NCI-H748 (cell line): Measurements from ENCODE around the gene ZNF622.

Experiments
- DNase-seq: peaks from one replicate; lab custom pipeline; 2025; ENCODE audit not compliant: unreplicated experiment; lab: John Stamatoyannopoulos, UW

Gene ZNF622, protein sequence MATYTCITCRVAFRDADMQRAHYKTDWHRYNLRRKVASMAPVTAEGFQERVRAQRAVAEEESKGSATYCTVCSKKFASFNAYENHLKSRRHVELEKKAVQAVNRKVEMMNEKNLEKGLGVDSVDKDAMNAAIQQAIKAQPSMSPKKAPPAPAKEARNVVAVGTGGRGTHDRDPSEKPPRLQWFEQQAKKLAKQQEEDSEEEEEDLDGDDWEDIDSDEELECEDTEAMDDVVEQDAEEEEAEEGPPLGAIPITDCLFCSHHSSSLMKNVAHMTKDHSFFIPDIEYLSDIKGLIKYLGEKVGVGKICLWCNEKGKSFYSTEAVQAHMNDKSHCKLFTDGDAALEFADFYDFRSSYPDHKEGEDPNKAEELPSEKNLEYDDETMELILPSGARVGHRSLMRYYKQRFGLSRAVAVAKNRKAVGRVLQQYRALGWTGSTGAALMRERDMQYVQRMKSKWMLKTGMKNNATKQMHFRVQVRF

DNA sequence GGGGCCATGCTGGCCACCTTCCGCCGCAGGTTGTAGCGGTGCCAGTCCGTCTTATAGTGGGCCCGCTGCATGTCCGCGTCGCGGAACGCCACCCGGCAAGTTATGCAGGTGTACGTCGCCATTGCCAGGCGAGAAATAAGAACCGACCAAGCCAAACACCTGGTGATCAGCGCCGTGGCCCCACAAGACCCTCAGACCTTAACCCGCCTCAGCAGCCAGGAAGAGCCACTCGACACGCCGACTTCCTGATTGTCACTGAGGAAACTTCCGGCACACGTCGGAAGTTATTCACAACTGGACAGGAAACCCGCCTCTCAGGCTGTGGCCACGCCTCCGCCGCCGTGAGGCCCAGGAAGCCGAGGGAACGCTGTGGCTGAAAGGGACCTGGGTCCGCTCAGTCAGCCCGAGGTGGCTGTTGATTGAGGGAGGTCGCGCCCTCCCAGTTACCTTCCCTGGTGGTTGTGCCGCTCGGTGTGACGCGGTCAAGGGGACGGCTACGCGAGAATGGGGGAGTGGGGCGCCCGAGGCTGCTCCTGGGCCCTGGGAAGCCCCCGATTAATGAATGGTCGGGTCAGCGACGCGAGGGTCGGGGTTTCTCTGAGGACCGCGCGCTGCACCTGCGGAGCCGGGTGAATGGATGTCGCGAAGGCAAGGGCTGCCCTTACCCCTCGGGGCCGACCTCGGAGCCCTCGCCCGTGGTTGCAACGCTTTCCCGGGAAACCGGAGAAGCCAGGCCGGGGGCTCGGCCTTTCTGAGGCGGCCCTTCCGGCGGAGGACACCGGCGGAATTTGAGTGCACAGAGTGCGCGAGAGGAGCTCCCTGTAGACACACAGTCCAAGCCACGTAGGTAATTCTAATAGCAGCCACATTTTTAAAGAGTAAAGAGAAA, at the start of gene ZNF622:
TSS of gene ZNF622 (minus strand) at position 257 of the 889 bp plus-strand sequence. CDS start at position 122, 135 bp downstream.
- peak; percentile 100 for DNase-seq

DNA sequence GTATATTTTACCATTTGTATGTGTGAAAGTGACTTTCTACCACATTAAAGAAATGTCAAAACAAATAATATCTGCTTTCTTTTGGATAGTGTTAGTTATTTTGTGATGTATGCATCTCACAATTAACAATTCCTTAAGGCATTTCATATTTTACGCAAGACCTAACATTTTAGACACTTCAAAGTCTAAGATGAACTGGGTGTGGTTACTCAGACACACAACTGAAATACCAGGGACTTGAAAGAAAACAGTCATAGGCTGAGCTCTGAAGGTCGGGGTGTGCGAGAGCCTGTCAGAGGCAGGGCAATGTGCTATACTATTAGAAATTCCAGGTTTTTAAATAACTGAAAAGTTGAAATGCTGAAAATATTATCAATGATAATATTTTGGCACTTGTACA, 44.5 kb upstream of the ZNF622 start:
- no peak for DNase-seq

DNA sequence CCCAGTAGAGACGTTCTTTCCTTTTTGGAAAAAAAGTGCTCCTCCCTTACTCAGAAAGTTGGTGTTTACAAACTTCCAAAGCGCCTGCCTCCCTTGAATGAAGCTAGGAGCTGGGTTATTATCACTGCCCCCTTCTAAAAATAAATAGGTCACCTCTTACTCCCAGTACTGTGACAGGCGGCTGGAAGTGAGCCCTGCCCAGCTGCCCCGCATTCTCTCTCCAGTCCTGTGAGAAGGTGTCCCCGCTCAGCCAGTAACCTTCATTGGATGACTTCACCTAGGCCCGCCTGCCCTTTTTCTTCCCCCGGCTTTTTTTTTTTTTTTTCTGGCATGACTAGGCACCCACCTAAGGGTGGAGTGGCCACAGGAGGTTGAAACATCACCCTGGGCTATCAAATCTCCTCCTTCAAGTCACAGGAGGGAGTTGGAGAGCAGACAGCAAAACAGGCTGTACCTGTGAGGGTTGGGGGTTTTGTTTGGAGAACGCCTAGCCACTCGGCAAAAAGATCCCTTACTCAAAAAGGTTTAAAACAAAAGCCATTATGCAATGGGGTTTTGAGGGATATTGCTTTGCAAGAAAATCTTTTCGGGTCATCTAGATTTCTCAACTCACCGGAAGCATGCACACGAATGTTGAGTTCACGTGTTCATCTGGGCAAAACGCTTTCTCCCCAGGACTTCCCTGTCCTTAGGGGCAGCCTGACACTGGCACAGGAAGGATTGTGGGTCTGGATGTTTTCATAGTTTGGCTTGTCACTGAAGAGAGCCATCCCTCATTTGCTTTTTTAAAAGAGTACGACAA, 43.3 kb upstream of the ZNF622 start:
- DNase-seq = no peak

DNA sequence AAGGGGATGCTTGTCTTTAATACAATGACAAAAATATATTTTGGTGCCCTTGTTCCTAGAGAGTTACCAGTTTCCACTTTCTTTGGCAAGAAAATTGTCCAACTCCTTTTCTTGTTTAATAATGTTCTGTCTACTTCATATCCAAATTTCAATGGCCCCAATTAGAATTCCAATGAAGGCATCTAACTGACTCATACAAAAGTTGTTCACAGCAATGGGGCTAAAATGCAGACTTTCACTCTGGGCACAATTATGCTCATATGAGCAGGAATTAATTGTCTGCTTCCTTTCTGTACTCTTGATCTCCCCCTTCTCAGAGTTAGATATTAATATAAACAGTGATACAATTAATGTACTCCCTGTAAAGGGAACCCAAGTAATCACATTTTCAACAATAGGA, 42.1 kb upstream of the ZNF622 start:
- no peak for DNase-seq

DNA sequence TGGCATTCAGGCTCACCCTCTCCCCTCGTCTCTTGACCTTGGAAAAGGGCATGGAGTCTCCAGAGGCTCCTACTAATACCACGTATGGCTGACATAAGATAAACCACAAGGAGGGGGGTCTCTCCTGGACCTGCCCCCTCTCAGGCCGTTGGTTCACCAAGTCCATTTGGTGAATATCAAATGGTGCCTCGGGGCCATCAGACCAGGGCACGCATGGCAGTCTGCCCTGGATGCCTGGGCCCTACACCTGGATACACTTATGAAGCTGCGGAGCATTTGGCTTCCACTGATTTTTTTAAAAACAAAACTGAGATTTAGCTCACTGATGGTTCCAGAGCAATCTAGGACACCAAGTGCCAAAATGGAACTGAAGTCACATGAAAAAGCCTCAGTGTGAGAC, 40.3 kb upstream of the ZNF622 start:
- DNase-seq = no peak

DNA sequence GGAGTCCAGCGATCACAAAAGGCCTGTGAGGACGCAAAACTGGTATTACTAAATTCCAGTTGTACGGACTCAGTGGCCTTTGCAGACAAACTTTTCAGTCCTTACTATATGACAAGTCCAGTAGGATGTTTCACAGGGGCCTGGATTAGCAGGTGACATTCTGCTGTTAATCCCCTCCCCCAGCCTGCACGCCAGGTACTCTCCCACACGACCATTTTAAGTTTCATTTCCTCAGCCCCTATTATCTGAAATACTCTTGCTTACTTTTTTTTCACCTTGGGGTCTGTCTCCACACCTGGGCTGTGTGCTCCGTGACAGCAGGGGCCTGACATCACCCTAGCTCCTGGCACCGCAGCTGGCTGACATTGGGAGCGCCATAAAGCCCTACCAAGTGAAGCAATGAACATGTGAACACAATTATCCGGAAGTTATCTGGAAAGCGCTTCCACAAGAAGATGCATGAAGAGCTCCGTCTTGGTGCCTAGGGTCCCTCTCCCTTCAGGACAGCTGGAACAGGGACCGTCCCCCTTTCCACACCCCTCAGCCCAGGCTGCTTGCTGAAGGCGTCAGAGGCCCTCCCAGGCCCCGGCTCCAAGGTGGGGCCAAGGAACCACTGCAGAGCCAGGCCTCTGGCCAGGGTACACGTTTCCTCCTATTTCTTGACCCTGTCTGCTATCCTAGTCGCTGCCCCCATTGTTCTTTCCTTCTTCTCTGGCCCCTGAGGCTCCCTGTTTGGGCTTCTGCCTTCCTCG, 39.7 kb upstream of the ZNF622 start:
- no peak for DNase-seq

DNA sequence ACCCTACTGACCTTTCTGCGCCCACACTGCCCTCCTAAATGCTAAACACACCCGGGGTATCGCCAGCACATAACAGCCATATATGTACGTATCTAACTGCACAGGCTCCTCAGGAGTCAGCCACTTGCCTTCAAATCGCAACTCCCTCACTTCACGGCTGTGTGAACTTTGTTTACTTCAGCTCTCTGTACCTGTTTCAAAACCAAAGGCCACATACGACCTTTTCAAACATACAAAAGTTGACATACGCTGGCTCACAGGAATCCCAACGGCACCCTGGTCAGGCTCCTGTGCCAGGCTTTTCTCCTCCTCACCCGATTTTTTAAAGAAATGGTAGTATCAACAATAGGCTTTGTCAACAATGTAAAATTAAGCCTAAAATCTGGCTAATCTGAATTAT, 39.0 kb upstream of the ZNF622 start:
- DNase-seq = no peak

DNA sequence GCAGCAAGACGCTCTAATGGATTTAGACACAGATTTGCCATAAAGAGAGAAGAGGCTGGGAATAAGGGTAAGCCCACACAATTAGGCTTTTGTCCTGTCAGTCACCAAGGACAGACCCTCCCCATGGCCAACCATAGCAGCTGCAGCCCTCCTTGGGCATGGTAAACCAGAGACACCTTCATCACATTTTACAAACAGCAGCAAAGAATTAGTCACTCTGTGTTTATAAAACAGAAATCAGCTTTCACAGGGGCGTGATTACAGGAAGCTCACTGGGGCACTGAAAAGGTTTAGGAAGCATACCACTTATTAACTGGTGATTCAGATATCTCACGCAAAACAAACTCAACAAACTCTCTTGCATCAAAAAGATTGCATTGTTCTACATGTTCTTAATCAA, 37.3 kb upstream of the ZNF622 start:
- peak; percentile 33 for DNase-seq

DNA sequence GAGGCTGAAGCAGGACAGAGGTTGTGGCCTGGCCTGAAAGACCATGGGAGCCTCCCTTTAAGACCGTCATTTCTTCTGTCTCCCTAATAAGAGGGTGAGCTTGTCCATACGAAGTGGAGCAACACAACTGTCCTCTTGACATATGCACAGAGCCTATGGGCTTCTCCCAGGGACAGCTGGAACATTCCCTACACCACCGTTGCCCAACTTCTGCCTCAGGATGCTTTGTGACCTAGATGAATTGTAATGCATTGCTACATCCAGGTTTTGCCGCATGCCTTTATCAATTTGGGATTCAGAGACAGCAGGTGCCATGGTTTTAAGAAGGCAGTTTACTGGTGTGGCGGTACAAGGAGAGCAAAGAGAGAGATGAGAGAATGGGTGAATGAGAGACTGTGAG, 34.4 kb upstream of the ZNF622 start:
- DNase-seq = no peak

DNA sequence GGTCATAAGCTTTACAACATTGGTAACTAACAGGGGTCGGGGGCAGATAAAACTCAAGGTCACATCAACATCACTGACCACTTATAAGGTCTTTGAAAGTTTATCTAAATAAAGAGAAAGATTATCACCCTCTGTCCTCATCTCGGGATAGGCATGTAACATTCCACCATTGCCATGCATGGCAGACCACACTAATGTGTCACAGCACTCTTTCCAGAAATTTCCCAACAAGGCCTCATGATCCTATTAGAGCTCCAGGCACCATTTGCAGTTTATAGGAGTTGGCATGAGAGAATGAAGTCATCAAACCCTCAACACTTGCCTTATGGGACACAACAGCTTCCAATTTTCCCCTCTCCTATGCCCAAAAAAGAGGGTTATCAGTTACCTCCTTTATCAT, 31.9 kb upstream of the ZNF622 start:
- DNase-seq = no peak

DNA sequence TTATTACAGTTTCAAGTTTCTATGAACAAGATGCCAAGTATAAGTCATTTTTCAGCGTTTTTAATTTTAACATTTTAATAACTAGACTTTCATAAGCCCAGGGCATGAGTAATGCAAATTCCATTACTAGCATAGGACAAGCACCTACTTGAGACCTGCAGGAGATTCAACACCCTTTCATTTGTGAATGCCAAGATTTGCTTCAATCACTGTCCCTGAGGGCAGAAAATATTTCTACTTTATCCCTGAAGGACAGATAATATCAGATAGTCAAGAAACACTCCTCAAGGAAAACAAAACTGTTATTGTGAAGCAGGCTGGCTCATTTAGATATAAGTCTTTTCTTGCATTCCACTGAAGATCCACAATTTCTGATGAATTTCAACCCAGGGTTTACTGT, 27.7 kb upstream of the ZNF622 start:
- DNase-seq = no peak

DNA sequence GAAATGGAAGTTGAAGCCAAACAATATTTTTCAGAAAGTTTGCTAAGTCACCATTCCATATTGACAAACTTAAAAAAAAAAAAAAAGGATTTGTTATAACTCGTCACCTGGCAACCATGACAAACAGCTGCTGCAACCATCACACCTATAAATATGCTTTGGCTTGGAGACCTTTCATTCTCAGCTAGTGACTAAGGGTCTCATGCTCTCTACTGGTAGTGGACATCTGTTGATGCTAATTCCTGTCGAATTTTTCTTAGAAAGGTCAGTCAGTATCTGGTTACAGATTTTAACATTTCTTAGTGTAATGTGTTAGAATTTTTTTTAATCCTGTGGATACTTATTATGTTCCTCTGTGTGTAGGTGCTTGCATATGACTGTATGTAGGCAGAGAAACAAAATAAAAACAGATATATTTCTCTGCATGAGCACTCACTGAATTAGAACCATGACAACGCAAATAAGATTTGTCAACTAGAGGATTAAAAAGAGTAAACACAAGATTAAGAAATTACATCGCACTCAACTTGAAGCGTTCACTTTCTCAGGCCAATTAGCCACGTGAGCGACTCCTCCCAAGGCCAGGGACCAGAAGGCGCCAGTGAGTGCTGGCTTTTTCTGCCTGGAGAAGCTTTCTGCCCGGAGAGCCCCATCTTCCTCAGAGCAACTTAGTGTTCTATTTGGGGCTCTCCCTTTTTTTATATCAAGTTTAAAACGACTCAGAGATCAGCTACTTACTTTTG, 27.0 kb upstream of the ZNF622 start:
- peak; percentile 75 for DNase-seq

DNA sequence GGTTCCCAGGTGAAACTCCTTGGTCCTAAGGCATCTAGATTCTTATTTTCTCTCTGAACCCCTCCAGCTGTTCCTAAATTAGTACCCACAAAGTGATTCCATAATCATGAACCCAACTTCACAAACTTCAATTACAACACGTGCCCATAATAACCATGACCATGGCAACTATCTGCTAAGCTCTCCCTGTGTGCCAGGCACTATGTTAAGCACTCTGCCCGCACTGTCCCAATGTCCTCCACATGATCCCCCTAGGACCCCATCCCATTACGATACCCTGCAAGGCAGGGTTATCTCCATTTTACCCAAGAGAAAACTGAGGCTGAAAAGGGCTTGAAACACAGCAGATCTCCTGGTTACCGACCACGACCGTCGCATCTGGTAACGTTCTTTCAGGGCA, 25.3 kb upstream of the ZNF622 start:
- DNase-seq = no peak

DNA sequence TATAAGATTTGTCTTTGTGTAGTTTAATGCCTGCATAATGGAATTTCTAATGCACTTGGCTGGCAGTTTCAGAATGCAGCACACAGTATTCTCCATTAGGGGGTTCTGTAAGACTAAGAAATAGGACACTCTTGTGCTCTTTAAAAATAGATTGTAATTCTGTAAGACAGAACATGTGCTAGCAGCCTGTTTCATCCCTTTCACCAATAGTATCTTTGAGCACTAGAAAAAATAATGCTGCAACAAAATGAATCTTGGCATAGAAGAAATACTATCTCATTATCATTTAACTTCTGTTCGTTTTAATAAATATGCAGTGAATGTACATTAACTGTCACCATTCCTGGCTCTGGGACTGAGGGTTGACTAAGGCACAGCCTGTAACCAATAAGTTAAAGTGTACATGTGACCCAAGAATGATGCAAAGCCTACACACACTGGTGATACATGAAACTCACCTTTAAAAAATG, 23.8 kb upstream of the ZNF622 start:
- peak; percentile 83 for DNase-seq

DNA sequence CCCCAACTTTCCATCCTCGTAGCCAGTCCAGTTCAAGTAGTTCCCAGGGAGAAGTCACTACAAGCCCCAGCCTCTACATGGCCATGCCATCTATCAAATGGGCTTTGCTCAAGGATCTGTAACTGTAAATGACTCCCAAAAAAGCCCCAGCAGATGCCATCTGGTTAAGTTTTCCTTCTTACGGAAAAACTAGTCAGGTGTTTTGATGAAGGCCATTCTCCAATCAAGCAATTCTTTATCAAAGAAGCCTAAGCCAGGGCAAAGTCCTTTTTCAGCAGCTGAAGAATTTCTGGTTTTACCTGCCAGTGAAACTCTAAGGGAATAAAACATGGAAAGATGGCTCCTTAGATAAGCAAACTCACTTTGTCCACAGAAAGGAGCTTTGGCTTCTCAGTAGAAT, 21.9 kb upstream of the ZNF622 start:
- DNase-seq = no peak

DNA sequence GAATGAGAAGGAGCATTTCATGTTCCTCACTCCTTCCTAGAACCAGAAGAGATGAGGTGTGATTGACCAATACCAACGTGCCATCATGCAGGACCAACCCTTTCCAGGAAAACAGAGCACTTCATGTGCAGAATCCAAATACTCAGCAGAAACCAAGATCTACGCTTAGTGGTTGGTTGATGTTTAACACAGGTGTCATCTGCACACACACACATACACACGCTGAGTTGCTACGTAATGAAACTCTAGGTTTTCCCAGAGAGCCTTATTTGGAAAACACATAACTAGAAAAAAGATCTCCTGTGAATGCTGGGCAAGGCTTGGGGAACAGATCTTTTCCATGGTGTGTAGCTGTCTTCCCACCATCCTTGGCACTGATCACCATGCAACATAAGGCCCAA, 21.1 kb upstream of the ZNF622 start:
- no peak for DNase-seq

DNA sequence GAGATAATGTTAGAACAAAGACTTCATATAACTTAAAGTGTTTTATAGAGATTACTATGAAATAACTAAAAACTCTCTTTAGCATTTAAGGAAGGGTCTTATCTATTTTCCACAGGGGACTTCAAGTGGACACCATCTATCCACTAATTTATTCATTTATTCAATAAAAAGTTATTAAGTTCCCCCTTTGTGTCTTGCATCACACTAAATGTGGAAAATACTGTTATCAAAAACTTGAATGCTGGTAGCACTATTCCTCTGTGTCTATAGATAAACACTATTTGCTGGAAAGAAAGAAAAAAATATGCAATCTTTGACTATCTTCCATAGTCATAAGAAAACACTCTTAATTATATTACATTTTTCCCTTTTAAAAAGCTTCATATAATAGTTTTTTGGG, 20.1 kb upstream of the ZNF622 start:
- DNase-seq = no peak

DNA sequence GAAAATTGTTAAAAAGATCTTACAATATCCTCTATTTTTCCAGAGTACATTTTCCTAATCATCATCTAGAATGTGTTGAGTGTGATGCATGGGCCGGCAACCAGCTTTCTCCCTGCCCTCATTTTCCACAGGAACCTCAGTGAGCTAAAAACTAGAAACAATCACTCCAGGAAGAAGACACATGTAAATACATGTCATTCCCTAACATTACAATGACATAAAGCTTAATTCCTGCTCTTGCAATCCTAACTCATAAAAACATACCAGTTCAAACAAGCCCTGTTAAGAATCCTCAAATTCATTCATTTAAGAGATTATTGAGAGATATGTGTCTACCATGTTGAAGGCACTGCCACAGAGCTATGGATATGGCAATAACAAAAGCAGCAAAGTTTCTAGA, 18.5 kb upstream of the ZNF622 start:
- no peak for DNase-seq

DNA sequence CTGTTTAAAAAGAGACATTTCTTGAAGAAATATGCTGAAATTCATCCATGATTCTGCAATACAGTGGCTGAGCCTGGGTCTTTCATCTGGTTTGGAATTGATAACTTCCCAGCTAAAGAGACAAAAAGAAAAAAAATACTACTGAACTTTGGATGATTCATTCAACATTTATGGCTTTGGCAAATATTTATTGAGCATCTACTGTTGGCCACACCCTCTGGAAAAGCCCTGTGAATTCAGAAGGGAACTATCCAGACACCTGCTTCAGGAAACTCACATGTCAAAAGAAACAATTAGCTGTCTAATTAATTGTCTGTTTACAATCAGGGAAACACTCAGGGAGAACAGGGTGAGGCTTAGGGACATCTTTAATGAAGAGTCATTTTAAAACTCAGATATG, 17.8 kb upstream of the ZNF622 start:
- peak; percentile 99 for DNase-seq

DNA sequence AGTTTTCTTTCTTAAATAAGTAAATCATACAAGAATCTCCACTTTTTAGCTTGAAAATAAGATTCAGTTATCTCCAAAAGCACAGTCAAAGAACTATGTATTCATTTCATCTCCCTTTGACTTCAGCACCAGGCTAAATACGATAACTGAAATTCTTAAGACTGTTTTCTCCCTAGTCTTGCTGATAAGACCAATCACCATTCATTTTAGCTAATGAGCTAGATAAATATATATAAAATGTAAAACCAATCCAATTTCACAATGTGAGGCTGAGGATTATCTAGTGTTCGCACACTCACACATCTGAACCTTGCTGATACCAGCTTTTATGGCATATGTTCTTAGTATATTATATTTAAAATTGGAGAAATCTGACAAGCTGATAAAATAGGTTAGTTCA, 17.3 kb upstream of the ZNF622 start:
- DNase-seq = no peak
